GF-D8 (cell line): ENCODE data around the gene HSBP1.

Experiments used
- DNase-seq: peaks from one replicate; lab custom pipeline; 2025; lab: John Stamatoyannopoulos, UW

HSBP1 gene

GRCh38 chr16:83804366-83804765 lies 3.4 kb upstream of the HSBP1 start:
- no peak for DNase-seq

- DNase-seq, result peak; percentile 32
Measured at GRCh38 chr16:83806036-83806435, 1.7 kb upstream of the HSBP1 start.

GRCh38 chr16:83806731-83807130 lies 1.0 kb upstream of the HSBP1 start:
- no peak for DNase-seq

- DNase-seq, result no peak
Measured at GRCh38 chr16:83807327-83807709, 460 bp upstream of the HSBP1 start.

- no peak for DNase-seq
Measured at GRCh38 chr16:83808573-83809014, 816 bp downstream of the HSBP1 start.

- DNase-seq, result no peak
Measured at GRCh38 chr16:83809092-83809491, 1.3 kb downstream of the HSBP1 start.

GRCh38 chr16:83810901-83811300 lies 3.1 kb downstream of the HSBP1 start:
- DNase-seq, result no peak

- DNase-seq, result no peak
Measured at GRCh38 chr16:83813823-83814658, 6.3 kb downstream of the HSBP1 start.

- no peak for DNase-seq
Measured at GRCh38 chr16:83814659-83814985, 6.8 kb downstream of the HSBP1 start.

GRCh38 chr16:83817022-83817421 lies 9.2 kb downstream of the HSBP1 start:
- no peak for DNase-seq

GRCh38 chr16:83818276-83818675 lies 10.5 kb downstream of the HSBP1 start:
- no peak for DNase-seq

- no peak for DNase-seq
Measured at GRCh38 chr16:83819361-83819760, 11.6 kb downstream of the HSBP1 start.

GRCh38 chr16:83826146-83826913 lies 18.6 kb downstream of the HSBP1 start:
- DNase-seq, result no peak

- no peak for DNase-seq
Measured at GRCh38 chr16:83830091-83830768, 22.5 kb downstream of the HSBP1 start.

GRCh38 chr16:83830769-83831455 lies 23.1 kb downstream of the HSBP1 start:
- DNase-seq, result no peak

GRCh38 chr16:83831456-83831987 lies 23.7 kb downstream of the HSBP1 start:
- no peak for DNase-seq

- no peak for DNase-seq
Measured at GRCh38 chr16:83833921-83834320, 26.1 kb downstream of the HSBP1 start.

GRCh38 chr16:83835586-83836566 lies 28.1 kb downstream of the HSBP1 start:
- DNase-seq, result no peak

- DNase-seq, result no peak
Measured at GRCh38 chr16:83837566-83837965, 29.8 kb downstream of the HSBP1 start.

GRCh38 chr16:83838151-83838550 lies 30.4 kb downstream of the HSBP1 start:
- no peak for DNase-seq

- no peak for DNase-seq
Measured at GRCh38 chr16:83839561-83839960, 31.8 kb downstream of the HSBP1 start.
